ENCODE measurements around the gene EMSY.

DNA sequence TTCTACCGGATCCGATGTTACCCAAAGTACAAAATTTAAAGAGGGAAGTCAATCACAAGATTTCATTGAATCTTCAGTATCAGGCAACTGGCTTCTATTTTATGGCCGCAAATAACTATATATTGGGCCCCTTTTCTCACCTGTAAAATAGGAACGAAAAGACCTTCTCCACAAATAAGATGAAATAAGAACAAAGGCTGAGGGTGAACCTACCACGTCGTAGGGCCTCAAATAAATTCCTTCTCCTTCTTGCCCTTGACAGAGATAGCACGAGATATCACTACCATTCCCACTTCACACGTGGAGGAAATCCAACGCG, 794 bp upstream of the EMSY start:
- TF ChIP-seq, protein P1, sequence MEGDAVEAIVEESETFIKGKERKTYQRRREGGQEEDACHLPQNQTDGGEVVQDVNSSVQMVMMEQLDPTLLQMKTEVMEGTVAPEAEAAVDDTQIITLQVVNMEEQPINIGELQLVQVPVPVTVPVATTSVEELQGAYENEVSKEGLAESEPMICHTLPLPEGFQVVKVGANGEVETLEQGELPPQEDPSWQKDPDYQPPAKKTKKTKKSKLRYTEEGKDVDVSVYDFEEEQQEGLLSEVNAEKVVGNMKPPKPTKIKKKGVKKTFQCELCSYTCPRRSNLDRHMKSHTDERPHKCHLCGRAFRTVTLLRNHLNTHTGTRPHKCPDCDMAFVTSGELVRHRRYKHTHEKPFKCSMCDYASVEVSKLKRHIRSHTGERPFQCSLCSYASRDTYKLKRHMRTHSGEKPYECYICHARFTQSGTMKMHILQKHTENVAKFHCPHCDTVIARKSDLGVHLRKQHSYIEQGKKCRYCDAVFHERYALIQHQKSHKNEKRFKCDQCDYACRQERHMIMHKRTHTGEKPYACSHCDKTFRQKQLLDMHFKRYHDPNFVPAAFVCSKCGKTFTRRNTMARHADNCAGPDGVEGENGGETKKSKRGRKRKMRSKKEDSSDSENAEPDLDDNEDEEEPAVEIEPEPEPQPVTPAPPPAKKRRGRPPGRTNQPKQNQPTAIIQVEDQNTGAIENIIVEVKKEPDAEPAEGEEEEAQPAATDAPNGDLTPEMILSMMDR (conservative IDR thresholded peaks at IDR 0.05; ENCODE audit: low read depth, low read length), result no peak
- no peak for TF ChIP-seq EZH2 (IDR thresholded peaks at IDR 0.05; ENCODE audit: borderline replicate concordance, low read depth, low read length, poor library complexity, severe bottlenecking)
